GM18508 (cell line): Measurements from ENCODE around the gene GOLGA6C.
"Not testable (repeated sequence)": the region's sequence is repeated elsewhere in the genome, so short reads cannot be mapped to it uniquely, and the experiment has no call there.

Experiments used
- ATAC-seq: cut with Tn5 transposase; IDR thresholded peaks from one replicate; pipeline ENCODE4 v1.9.1; 2021; ENCODE audit warnings: moderate number of reproducible peaks; ENCODE audit not compliant: insufficient read depth, unreplicated experiment

The GOLGA6C gene

DNA sequence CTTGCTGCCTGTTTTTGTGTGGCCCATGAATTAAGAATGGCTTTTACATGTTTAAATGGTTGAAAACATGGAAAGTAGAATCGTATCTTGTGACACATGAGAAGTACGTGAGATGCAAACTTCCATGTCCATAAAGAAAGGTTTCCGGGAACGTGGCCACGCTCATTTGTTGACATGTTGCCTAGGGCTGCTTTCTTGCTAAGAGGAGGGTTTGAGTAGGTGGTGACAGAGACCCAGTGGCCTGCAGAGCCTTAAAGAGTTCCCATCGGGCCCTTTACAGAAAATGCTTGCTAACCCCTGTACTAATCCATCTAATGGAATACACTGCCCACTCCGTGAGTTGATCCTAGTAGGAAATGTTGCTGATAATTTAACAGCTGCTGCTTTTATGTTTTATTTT is 31.0 kb upstream of the GOLGA6C start:
- ATAC-seq: not testable (repeated sequence)

DNA sequence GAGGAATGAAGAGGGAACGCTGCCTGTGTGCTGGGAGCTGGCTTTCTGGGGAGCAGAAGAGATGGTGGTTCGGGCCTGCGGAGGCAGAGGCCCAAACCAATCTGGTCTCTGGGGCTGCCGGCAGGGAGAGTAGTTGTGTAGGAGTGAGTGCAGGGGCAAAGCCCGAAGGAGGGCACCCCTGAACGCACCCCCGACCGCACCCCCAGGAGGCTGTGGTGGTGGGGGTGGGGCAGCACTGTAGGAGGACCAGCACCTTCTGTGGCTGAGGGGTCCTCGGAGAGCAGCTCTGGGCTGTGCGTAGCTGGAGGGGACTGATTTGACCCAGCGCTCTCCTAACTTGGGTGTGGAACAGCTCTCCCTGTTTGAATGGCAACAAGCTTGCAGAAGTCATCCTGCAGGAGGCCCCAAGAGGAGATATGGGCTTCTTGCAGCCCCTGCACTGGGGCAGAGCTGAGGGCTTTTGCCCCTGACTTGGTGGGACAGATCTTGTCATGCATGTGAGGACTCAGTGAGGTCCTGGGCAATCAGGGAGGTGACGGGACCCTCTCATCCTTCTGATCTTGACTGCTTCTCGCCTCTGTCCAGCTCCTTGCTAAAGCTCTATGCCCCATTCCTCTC is 30.4 kb upstream of the GOLGA6C start:
- ATAC-seq: no peak

DNA sequence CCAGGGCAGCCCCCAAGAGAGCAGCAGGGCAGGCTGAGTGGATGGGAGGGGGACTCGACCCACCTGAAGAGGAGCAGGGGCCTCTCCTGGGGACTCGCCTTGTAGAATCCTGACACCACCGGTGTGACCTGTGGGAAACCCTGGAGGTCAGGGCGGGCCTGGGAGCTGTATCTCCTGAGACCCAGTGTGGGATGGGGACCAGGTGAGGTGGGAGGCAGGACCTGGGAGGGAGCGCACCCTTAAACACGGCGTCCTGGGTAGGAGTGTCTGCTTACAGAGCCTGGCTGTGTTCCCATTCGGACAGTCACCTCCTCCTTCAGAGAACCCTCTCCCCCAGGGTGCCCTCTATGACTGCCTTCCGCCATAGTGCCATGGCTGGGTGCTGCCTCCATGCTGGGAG is 29.3 kb upstream of the GOLGA6C start:
- ATAC-seq: no peak

DNA sequence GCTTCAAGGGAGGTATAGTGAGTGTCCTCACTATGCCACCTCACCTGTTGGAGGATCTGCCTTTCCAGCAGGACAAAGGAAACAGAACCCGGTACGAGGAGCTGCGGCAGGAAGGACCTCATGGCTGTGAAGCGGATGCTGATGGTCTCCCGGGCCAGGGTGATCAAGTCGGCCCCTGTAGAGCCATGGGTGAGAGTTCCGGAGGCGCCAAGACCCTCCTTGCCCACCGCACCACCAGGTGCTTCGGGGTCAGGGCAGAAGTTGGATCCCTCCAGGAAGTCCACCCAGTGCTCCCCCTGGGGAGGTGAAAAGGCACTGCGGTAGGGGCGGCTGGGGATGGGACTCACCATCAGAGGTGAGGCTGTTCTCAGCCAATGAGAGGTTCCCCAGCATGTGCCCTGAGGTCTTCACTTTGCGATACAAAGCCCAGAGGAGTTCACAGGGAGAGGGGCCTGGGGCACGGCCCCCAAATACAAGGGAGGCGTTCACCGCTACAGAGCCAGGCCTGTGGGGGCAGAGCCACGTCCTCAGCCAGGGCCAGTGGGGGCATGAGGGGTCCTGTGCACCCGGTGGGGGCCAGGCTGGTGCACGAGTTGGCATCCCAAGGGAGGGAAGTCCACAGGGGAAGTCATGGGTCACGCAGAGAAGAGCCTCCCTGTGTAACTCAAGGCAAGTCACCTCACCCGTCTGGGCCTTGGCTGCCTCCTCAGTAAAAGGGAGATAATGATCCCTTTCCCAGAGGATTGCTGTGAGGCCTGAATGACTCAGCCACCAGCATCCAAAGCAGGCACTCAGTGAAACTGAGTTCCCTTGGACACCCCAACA is 28.7 kb upstream of the GOLGA6C start:
- ATAC-seq: no peak

DNA sequence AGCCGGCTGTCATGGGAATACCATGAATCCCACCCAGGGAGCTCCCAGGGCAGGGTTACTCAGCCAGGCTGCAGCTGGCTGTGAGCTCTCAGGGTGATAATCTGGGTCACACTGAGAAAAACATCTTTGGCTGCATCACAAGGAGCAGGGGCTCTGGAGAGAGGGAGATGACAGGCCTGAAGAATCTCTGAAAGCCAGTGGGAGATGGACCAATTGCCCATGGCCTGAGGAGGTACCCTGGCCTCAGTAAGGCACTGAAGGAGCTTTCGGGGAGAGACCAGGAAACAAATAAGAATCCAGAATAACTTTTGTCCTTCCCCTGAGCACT is 28.2 kb upstream of the GOLGA6C start:
- no peak for ATAC-seq

DNA sequence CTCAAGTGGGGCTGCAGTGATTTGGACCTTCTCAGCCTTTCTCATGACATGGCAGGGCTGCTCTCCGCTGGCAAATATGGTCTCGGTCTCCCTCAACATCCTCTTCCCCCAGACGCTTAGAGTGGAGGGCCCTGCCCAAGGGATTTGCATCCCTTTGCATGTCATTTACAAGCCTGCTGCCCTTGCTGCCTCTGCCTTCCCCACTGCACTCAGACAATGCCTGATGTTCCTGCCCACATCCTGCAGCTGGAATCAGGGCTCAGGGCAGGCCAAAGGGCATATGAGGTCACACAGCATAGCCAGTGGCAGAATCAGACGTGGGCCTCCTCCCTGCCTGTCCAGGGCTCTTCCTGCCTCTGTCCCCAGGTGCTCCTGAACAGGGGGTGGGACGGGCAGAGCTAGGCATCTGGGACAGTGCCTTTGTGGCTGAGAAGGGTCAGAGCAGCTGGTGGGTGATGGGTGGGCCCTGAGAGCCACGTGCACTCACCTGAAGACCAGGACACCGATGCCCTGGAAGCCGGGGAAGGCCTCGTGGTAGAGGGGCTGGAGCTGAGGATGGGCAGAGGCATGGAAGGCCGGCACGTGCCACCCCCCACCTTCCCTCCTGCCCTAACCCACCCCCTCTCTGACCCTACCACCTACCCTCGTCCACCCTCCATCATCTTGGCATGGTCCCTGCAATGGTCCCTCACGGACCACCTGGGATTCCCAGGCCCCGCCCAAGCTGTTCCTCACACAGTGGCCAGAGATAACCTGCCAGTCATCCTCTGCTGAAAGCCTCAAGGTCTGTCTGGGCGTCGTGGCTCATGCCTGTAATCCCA is 27.4 kb upstream of the GOLGA6C start:
- ATAC-seq: no peak

DNA sequence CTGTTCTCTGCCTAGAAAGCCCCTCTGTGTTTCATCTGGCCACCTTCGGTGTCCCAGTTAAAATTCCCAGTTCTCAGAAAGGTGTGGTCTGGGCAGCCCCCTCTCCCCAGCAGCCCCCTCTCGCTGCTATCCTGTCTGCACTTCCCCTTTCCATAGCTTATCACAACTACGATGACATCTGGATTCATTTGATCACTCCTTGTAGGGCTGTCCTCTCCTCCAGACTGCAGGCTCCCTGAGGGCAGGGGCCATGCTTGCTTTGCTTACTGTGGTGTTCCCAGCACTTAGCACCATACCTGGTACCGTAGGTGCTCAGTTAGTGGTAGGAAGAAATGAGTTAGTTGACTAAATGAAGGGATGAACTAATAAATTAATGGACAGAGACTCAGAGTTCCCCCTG is 26.3 kb upstream of the GOLGA6C start:
- no peak for ATAC-seq

DNA sequence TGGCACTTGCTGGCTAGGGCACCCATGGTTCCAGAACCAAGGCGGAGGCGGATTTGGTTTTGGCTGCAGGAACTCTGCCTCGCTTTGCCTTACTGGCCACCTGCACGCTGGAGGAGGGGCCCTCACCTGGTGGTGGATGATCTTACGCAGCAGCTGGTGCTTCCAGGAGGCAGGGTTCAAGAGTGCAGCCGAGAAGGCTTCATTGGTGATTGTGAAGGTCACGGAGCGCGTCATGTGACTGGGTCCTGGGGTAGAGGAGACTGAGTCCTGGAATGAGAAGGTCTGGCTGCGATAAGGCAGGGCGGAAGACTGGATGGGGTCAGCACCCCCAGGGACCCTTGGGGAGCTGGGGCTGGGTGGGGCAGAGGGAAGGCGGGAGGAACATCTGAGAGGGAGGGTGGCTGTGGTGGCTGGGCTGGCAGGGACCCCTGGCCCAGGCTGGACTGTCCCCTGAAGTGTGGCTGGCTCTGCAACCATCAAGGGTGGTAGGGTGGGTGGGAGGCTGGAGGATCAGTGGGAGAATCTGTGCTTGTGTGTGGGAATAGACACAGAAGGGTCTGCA is 25.8 kb upstream of the GOLGA6C start:
- ATAC-seq: no peak

DNA sequence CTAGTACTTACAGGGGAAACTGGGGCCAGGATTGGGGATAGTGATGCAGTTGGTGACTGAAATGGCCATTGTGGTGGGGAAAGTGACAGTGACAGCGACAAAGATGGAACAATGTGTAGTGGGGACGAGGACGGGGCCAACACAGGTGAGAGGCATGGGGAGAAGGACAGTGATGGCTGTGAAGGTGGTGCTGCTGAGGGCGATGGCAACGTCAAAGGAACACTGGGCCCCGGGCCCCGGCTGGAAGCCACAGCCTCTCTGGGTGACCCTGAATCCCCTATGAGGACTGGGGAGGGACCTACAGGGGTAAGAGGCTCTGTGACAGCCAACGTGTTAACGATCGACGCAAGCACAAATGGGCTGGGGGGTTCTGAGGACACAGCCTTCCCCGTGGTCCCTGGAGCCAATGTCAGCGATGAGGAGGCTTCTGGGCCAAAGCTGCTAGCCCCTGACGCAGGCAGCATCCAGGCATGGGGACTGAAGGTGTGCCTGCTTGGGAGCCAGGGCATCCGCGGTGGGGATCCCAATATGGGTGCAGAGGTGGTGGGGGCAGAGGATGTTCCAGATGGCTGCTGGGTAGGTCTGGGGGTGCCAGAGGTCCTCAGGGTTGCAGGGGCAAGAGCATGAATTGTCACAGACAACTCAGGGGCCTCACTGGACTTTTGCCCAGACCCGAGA is 25.2 kb upstream of the GOLGA6C start:
- no peak for ATAC-seq

DNA sequence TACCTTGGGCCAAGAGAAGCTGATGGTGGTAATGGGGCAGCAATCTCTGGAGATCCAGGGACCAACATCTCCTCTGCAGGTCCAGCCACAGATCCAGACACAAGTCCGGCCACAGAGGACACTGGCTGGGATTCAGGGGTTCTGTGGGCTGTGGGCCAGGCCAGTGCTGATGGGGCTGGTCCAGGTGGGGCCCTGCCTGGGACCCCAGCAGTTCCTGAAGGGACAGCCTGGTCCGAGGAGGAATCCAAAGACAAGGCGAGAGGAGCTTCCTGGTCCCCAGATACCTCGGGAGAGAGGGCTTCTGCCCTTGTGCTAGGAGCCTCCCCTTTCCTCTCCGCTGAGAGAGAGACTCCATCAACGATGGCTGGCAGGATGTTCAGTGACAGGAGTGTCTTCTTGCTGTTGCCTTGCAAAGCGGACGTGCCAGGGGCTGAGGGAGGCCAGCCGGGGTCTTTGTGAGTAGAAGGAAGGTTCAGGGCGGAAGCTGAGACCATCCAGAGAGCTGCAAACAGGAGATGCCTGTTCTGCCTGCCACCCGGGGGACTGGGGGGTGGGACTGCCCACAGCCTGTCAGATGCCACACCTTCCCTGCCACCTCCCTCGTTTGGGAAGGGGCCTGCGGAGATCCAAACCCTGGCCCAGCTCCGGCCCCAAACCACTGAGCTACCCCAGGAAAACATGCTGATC is 24.5 kb upstream of the GOLGA6C start:
- no peak for ATAC-seq

DNA sequence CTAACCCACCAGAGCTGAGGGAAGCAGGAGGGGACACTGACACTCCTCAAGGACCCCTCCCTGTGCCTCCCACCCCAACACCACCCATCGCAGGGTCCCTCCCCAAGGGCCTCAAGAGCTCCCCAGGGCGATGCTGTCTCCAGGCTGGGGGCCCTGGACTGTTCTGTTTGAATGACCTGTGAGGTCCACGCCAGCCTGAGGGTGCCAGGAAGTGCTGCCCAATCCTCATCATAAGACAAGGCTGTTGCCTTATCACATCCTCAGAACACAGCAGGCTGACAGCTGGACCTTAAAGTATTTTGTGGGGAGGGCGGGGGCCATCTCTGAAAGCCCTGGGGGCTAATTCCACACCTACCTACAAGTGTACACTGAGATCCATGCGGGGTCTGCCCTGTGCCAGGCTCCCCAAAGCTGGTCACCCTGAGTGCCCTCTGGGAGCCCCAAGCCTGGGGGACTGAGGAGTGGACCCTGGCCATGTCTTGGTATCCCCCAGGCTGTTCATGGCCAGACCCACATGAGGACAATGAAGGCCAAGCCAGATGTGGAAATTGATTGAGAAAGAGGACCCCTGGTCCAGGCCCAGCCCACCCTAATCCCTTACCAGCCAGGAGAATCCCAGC is 23.8 kb upstream of the GOLGA6C start:
- no peak for ATAC-seq

DNA sequence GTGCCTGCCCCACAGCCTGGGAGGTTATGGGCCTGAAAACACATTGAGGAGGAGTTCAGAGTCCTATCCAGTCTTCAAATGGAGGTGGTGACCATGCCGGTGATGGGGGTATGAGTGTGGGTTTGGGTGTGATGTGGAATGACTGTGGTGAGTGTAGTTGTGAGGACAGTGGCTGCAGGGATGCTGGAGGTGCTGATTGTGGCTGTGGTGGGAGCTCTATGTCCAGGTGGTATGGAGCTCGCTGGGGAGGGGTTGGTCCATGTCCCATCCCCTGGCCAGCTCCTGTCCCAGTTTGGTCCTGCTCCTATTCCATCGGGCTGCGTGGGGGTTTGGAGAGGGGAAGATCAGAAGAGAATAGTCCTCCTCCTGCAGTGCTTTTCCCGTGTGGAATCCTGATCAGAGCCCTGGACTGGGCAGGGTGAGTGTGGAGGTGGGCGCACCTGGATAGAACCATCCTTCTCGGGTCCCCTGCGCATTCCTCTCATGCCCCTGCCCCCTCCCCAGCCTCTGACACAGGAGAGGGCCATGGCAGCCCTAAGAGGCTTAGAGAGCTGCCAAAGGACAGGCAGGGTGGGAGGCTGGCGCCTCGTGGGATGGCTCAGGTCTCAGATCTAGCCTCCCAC is 23.0 kb upstream of the GOLGA6C start:
- no peak for ATAC-seq

DNA sequence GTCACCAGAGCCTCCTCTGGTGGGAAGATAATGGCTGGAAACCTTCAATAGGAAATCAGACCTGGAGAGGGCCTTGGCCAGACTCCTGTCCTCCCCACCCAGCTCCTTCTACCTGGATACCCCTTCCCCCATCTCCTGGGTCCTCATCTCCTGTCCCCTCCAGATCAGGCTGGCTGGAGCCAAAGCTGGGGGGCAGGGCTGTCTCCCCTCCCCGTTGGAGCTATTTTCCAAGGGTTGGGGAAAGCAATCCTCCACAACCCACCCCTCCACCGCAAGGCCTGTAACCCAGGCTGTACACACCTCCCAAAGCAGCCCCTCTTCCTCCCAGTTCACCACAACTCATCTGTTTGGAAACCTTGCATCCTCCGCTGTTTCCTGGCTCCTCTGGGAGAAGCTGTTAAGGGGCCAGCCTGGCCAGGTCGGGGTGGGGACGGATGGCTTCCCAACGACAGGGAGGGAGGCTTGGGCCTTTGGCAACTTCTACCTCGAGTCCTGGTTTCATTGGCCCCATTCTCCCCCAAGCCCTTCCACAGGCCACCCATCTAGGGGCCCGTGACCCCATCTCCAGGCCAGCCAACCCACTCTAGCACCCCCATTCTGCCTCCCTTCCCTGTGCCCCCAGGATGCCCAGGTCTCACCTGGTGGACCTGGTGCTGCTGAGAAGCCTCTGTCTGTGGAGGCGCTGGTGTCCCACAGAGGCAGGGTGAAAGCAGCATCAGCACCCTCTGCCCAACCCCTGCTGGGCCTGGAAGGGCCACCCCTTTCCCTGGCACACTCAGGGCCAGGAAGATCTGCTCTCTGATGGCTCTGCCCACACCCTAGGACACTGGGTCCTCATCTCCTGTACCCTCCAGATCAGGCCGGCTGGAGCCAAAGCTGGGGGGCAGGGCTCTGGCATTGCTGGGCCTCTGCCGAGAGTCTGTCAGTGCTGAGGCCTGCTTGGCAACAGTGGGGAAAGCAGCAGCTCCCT is 22.1 kb upstream of the GOLGA6C start:
- no peak for ATAC-seq

DNA sequence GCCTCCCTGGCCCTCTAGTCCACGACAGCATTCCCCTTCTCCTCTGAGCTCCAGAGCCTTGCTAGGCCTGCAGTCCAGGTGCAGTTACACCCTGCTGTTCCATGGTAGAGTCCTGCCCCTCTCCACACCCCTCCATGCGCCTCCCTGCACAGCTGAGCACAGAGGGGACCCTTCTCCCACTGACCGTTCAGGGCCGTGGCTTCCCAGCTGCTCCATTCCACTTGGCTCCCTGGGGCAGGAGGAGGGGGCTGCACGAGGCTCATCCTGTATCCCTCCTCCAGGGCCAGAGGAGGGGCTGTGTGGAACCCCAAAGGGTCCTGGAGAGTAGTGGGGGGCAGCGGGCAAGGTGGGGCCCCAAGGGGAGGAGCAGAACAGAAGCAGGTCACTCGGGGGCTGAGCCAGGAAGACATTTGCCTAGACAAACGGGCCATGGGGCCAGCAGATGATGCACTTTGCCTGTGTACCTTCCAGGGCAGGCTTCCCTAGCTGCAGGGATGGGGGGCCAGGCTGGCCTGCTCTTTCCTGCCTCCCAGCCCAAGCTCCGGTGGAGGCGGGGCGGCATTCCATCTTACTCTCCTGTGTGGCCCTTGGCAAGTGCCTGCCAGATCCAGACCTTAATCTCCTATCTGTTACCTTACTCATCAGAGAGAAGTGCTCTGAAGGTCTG is 20.7 kb upstream of the GOLGA6C start:
- ATAC-seq: no peak

DNA sequence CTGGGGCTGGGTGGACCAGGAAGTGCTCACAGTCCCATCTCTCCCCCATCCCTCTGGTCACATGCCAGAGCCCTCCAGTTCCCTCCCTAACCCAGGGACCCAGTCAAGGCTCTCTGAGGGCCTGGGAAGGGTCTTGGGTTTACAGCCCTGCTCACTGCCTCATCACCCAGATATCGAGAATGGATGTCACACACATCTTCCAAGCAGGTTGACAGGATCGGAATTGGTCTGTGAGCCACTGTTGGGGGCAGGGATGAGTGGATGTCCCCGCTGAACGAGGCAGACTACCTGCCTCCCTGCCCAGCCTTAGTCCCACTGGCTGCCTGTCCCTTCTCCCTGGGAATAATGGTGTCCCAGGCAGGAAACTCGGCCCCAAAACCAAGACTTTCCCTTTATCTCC is 20.0 kb upstream of the GOLGA6C start:
- ATAC-seq: no peak

DNA sequence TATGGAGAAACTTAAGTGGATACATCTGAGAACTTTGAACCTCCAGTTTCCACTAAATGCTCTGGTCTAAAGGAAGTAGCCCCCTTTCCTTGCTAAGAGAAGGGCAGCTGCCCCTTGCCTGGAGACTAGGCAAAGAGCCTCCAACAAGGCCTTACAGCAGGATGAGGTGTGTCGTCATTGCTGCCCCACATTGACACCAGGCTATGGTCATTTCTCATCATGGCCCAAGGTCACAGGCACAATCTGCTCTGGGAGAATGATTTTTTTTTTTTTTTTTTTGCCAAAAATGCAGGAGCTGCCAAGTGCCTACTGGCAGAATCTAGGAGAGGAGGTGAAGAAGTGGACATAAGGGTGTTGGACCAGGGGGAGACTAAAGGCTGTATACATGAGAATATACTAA is 12.4 kb upstream of the GOLGA6C start:
- not testable (repeated sequence) for ATAC-seq

DNA sequence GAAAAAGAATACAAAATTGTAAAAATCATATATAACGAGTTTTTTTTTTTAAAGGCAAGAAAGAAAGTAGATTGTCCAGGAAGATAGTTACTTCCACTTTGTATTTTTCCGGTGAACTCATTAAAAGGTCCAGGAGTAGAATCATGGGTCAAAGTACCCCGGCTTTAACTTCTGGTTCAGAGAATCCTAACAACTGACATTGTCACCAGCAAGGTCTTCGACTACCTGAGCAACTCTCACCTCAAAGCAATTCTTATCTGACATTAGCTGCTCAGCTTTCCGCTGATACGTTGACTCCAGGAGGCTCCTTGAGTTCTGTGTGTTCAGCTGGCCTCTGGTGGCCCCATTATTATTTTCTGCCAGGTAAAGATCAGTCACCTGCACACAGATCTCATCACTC is 9.1 kb upstream of the GOLGA6C start:
- not testable (repeated sequence) for ATAC-seq
